Measurements from ENCODE around the gene TNFRSF1B. TPM values are rescaled to one million over a fixed set of nuclear protein-coding genes. Genes with fewer than 3 reads are reported as not detected.

Gene TNFRSF1B
- total and polyA plus RNA-seq, 2 experiments from 2014 or later = 0.91 to 4.1 TPM

DNA sequence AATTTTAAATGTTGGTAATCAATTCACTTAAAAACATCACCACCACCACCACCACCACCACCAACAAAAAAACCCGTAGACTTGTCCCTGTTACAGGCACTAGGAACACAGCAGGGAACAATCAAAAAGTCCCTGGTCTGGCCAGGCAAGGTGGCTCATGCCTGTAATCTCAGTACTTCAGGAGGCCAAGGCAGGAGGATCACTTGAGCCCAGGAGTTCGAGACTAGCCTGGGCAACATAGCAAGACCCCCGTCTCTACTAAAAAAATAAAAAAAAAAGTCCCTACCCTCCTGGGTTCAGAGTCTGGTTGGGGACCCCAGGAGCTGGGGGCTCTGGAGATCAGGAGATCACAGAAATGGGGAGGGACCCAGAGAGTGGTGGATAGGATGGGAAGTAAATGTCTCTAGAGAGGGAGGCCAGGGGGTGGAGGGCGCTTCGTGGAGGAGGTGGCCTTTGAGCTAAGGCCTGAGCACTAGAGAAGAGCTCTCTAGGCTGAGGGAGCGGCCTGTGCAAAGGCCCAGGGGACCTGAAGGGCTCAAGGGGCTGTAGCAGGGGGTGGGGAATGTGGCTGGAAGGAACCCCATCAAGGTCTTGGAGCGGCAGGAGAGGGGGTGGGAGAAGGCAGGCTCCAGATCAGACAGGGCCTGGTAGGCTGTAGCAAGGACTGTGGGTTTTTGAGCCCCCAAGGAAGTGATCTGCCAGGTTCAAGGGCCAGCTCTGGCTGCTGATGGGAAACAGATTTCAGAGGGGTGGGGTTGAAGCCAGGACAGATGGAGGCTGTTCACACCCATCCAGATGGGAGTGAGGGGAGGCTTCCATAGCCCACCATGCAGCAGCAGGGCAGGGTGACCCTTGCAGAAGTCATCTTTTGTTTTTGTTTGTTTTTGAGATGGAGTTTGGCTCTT, 38.2 kb downstream of the TNFRSF1B start:
- H3K4me3 ChIP-seq = no peak overlapping the region
- Mint-ChIP-seq H3K36me3 (ENCODE audit: low read depth) (no peaks in the 10 kb centered on the region), H3K27ac (no peak overlapping the region), H3K4me3 (no peak overlapping the region), H3K9me3 (no peaks in the 10 kb centered on the region), H3K4me1 (peaks cover 30% of the 10 kb centered on the region), H3K27me3 (ENCODE audit: insufficient read depth, low read depth, poor library complexity) (peaks cover 1% of the 10 kb centered on the region)
- no peak overlapping the region for H3K4me2 ChIP-seq
- DNase-seq (ENCODE audit: low spot score) (no peak), ATAC-seq (no peak)
- H3K36me3 ChIP-seq (ENCODE audit: insufficient read depth) = no peaks in the 10 kb centered on the region
- H2AFZ ChIP-seq = no peak overlapping the region
- H3F3A ChIP-seq (replicated peaks; ENCODE audit: low read depth) = no peaks in the 10 kb centered on the region
- TF ChIP-seq, protein P1, sequence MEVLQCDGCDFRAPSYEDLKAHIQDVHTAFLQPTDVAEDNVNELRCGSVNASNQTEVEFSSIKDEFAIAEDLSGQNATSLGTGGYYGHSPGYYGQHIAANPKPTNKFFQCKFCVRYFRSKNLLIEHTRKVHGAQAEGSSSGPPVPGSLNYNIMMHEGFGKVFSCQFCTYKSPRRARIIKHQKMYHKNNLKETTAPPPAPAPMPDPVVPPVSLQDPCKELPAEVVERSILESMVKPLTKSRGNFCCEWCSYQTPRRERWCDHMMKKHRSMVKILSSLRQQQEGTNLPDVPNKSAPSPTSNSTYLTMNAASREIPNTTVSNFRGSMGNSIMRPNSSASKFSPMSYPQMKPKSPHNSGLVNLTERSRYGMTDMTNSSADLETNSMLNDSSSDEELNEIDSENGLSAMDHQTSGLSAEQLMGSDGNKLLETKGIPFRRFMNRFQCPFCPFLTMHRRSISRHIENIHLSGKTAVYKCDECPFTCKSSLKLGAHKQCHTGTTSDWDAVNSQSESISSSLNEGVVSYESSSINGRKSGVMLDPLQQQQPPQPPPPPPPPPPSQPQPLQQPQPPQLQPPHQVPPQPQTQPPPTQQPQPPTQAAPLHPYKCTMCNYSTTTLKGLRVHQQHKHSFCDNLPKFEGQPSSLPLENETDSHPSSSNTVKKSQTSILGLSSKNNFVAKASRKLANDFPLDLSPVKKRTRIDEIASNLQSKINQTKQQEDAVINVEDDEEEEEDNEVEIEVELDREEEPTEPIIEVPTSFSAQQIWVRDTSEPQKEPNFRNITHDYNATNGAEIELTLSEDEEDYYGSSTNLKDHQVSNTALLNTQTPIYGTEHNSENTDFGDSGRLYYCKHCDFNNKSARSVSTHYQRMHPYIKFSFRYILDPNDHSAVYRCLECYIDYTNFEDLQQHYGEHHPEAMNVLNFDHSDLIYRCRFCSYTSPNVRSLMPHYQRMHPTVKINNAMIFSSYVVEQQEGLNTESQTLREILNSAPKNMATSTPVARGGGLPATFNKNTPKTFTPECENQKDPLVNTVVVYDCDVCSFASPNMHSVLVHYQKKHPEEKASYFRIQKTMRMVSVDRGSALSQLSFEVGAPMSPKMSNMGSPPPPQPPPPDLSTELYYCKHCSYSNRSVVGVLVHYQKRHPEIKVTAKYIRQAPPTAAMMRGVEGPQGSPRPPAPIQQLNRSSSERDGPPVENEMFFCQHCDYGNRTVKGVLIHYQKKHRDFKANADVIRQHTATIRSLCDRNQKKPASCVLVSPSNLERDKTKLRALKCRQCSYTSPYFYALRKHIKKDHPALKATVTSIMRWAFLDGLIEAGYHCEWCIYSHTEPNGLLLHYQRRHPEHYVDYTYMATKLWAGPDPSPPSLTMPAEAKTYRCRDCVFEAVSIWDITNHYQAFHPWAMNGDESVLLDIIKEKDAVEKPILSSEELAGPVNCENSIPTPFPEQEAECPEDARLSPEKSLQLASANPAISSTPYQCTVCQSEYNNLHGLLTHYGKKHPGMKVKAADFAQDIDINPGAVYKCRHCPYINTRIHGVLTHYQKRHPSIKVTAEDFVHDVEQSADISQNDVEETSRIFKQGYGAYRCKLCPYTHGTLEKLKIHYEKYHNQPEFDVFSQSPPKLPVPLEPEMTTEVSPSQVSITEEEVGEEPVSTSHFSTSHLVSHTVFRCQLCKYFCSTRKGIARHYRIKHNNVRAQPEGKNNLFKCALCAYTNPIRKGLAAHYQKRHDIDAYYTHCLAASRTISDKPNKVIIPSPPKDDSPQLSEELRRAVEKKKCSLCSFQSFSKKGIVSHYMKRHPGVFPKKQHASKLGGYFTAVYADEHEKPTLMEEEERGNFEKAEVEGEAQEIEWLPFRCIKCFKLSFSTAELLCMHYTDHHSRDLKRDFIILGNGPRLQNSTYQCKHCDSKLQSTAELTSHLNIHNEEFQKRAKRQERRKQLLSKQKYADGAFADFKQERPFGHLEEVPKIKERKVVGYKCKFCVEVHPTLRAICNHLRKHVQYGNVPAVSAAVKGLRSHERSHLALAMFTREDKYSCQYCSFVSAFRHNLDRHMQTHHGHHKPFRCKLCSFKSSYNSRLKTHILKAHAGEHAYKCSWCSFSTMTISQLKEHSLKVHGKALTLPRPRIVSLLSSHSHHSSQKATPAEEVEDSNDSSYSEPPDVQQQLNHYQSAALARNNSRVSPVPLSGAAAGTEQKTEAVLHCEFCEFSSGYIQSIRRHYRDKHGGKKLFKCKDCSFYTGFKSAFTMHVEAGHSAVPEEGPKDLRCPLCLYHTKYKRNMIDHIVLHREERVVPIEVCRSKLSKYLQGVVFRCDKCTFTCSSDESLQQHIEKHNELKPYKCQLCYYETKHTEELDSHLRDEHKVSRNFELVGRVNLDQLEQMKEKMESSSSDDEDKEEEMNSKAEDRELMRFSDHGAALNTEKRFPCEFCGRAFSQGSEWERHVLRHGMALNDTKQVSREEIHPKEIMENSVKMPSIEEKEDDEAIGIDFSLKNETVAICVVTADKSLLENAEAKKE (CRISPR knock-in tag; IDR thresholded peaks at IDR 0.05) = no peak
- TF ChIP-seq, protein P2, sequence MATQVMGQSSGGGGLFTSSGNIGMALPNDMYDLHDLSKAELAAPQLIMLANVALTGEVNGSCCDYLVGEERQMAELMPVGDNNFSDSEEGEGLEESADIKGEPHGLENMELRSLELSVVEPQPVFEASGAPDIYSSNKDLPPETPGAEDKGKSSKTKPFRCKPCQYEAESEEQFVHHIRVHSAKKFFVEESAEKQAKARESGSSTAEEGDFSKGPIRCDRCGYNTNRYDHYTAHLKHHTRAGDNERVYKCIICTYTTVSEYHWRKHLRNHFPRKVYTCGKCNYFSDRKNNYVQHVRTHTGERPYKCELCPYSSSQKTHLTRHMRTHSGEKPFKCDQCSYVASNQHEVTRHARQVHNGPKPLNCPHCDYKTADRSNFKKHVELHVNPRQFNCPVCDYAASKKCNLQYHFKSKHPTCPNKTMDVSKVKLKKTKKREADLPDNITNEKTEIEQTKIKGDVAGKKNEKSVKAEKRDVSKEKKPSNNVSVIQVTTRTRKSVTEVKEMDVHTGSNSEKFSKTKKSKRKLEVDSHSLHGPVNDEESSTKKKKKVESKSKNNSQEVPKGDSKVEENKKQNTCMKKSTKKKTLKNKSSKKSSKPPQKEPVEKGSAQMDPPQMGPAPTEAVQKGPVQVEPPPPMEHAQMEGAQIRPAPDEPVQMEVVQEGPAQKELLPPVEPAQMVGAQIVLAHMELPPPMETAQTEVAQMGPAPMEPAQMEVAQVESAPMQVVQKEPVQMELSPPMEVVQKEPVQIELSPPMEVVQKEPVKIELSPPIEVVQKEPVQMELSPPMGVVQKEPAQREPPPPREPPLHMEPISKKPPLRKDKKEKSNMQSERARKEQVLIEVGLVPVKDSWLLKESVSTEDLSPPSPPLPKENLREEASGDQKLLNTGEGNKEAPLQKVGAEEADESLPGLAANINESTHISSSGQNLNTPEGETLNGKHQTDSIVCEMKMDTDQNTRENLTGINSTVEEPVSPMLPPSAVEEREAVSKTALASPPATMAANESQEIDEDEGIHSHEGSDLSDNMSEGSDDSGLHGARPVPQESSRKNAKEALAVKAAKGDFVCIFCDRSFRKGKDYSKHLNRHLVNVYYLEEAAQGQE (IDR thresholded peaks at IDR 0.05; ENCODE audit: unreplicated experiment) = no peak
- TF ChIP-seq CREB1 (CRISPR knock-in tag; IDR thresholded peaks at IDR 0.05; ENCODE audit: low read depth) (no peak), ZNF331 (CRISPR knock-in tag; IDR thresholded peaks at IDR 0.05; ENCODE audit: low read depth) (no peak), EZH2phosphoT487 (IDR thresholded peaks at IDR 0.05; ENCODE audit: unreplicated experiment) (no peak), EZH2 (IDR thresholded peaks at IDR 0.05; ENCODE audit: low read depth, unreplicated experiment) (no peak)
- TF ChIP-seq, protein P3, sequence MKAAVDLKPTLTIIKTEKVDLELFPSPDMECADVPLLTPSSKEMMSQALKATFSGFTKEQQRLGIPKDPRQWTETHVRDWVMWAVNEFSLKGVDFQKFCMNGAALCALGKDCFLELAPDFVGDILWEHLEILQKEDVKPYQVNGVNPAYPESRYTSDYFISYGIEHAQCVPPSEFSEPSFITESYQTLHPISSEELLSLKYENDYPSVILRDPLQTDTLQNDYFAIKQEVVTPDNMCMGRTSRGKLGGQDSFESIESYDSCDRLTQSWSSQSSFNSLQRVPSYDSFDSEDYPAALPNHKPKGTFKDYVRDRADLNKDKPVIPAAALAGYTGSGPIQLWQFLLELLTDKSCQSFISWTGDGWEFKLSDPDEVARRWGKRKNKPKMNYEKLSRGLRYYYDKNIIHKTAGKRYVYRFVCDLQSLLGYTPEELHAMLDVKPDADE (IDR thresholded peaks at IDR 0.05) = no peak
- TF ChIP-seq, protein P4, sequence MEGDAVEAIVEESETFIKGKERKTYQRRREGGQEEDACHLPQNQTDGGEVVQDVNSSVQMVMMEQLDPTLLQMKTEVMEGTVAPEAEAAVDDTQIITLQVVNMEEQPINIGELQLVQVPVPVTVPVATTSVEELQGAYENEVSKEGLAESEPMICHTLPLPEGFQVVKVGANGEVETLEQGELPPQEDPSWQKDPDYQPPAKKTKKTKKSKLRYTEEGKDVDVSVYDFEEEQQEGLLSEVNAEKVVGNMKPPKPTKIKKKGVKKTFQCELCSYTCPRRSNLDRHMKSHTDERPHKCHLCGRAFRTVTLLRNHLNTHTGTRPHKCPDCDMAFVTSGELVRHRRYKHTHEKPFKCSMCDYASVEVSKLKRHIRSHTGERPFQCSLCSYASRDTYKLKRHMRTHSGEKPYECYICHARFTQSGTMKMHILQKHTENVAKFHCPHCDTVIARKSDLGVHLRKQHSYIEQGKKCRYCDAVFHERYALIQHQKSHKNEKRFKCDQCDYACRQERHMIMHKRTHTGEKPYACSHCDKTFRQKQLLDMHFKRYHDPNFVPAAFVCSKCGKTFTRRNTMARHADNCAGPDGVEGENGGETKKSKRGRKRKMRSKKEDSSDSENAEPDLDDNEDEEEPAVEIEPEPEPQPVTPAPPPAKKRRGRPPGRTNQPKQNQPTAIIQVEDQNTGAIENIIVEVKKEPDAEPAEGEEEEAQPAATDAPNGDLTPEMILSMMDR (conservative IDR thresholded peaks at IDR 0.05; ENCODE audit: low read depth in 2 of 2) = no peak
- no peaks in the 10 kb centered on the region for H3K79me2 ChIP-seq (replicated peaks; ENCODE audit: insufficient read depth)
- H3K27me3 ChIP-seq (ENCODE audit: insufficient read depth) = no peaks in the 10 kb centered on the region
- H4K20me1 ChIP-seq (replicated peaks; ENCODE audit: insufficient read depth) = no peaks in the 10 kb centered on the region
- H3K9me2 ChIP-seq (ENCODE audit: insufficient read depth) = no peaks in the 10 kb centered on the region
- H3K27ac ChIP-seq (ENCODE audit: low read depth) = no peak overlapping the region
- peaks cover 9% of the 10 kb centered on the region for H3K4me1 ChIP-seq (ENCODE audit: insufficient read depth)

Measured in GM23338 (cell line).